OCI-LY7 (cell line): ENCODE measurements around the gene PDE5A. TPM values are rescaled to one million over a fixed set of nuclear protein-coding genes. Genes with fewer than 3 reads are reported as not detected.

ENCODE experiments used
- BruUV-seq: library from RNA; stranded (reverse); fragments of 400-500 nt; replicated peaks from 2 replicates; lab custom pipeline; 2021; lab: Mats Ljungman, UMichigan
- CTCF ChIA-PET: fragments of 300-600 bp; sonication (Branson Sonifier 250); formaldehyde crosslinking; loops from one replicate; lab custom pipeline; 2022; ENCODE audit warnings: antibody characterized with exemption; ENCODE audit not compliant: unreplicated experiment; lab: Charles Lee
- POLR2A ChIA-PET: fragments of 300-600 bp; sonication (Branson Sonifier 250); formaldehyde crosslinking; loops from one replicate; lab custom pipeline; 2022; ENCODE audit warnings: antibody characterized with exemption; lab: Charles Lee
- DNase-seq: peaks from one replicate; pipeline ENCODE4 v3.0.0-alpha.2; 2015; ENCODE audit warnings: low spot score
- H2AFZ ChIP-seq: fragments of 200-600 bp; sonication (generic), shearing (Covaris generic); 2 replicates; pipeline ENCODE4 v1.6.1; 2014; ENCODE audit warnings: mild to moderate bottlenecking, antibody characterized with exemption, low read length, moderate library complexity
- H3K27ac ChIP-seq: fragments of 200-600 bp; sonication (generic); 2 replicates; pipeline ENCODE4 v1.5.1; 2014; ENCODE audit warnings: mixed run types, low read depth, mild to moderate bottlenecking, moderate library complexity, low read length, inconsistent platforms; ENCODE audit not compliant: poor library complexity, severe bottlenecking
- H3K36me3 ChIP-seq: fragments of 200-600 bp; sonication (generic); 2 replicates; pipeline ENCODE4 v1.6.1; 2014; ENCODE audit warnings: mild to moderate bottlenecking, antibody characterized with exemption, low read length, moderate library complexity, mixed read lengths; ENCODE audit not compliant: insufficient read depth
- H3K4me1 ChIP-seq: fragments of 200-600 bp; sonication (generic); 2 replicates; pipeline ENCODE4 v1.5.1; 2014; ENCODE audit warnings: mild to moderate bottlenecking, low read length; ENCODE audit not compliant: insufficient read depth, poor library complexity, severe bottlenecking
- H3K4me2 ChIP-seq: fragments of 200-600 bp; sonication (generic); 2 replicates; pipeline ENCODE4 v1.6.1; 2014; ENCODE audit warnings: mild to moderate bottlenecking, low read length
- H3K4me3 ChIP-seq: fragments of 200-600 bp; sonication (generic); 2 replicates; pipeline ENCODE4 v1.5.1; 2014; ENCODE audit warnings: mild to moderate bottlenecking, low read depth, low read length; ENCODE audit not compliant: poor library complexity, severe bottlenecking
- H3K79me2 ChIP-seq: fragments of 200-600 bp; sonication (generic); 2 replicates; pipeline ENCODE4 v1.6.1; 2016; ENCODE audit warnings: low read depth, mild to moderate bottlenecking, low read length, moderate library complexity, mixed read lengths; ENCODE audit not compliant: insufficient read depth
- H3K9me2 ChIP-seq: fragments of 200-600 bp; sonication (generic); 2 replicates; pipeline ENCODE4 v1.6.1; 2016; ENCODE audit warnings: mild to moderate bottlenecking, low read length, mixed read lengths; ENCODE audit not compliant: insufficient read depth
- H3K9me3 ChIP-seq: fragments of 200-600 bp; sonication (generic); 2 replicates; pipeline ENCODE4 v1.6.1; 2014; ENCODE audit warnings: mild to moderate bottlenecking, mixed run types, low read length, mixed read lengths
- H4K20me1 ChIP-seq: fragments of 200-600 bp; sonication (generic); 2 replicates; pipeline ENCODE4 v1.6.1; 2014; ENCODE audit warnings: mild to moderate bottlenecking, antibody characterized with exemption, low read length, moderate library complexity, mixed read lengths; ENCODE audit not compliant: insufficient read depth
- CTCF ChIP-seq: fragments of 200-600 bp; sonication (generic); conservative IDR thresholded peaks from 2 replicates; pipeline ENCODE4 v1.5.1; 2014; ENCODE audit warnings: mild to moderate bottlenecking, antibody characterized with exemption, low read length, moderate library complexity, mixed read lengths
- EZH2phosphoT487 ChIP-seq: fragments of 200-600 bp; sonication (generic); IDR thresholded peaks from 2 replicates; pipeline ENCODE4 v1.6.1; 2018; ENCODE audit warnings: low read depth, borderline replicate concordance, mild to moderate bottlenecking, mixed run types, antibody characterized with exemption, low read length, moderate library complexity, mixed read lengths
- intact Hi-C: fragments of 100-400 bp; cut with micrococcal nuclease; formaldehyde crosslinking; loops from one replicate; pipeline ENCODE4 v1.10.0; 2022; ENCODE audit not compliant: unreplicated experiment
- total RNA-seq, 2 experiments: library from RNA; depleted of rRNA in 1 of 2; stranded (reverse); fragments of >200 nt in 1 of 2; shearing (Covaris generic) in 1 of 2; gene quantifications; 2 replicates each; pipeline ENCODE4 v1.2.3, GENCODE V29; 2014 to 2022

Gene PDE5A
- total RNA-seq, 2 experiments from 2014 or later = 0.22 to 1.4 TPM

GRCh38 chr4:119615068-119615719 is 13.4 kb downstream of the PDE5A start:
- intact Hi-C loops = no loop called here
- CTCF ChIA-PET = no interaction called here
- POLR2A ChIA-PET = interaction anchor here (0.6 to 0.7 kb wide), 3 partner anchors 118 to 421 kb away, joined by 3 to 5 read pairs (median 4); no protein-coding TSS in a partner anchor

GRCh38 chr4:119604266-119604665 is 24.3 kb downstream of the PDE5A start:
- Histone ChIP-seq H3K36me3 (no peaks in the 10 kb centered on the region), H3K79me2 (no peaks in the 10 kb centered on the region), H3K4me1 (no peaks in the 10 kb centered on the region), H3K9me3 (no peaks in the 10 kb centered on the region), H3K4me2 (no peak overlapping the region), H3K9me2 (no peaks in the 10 kb centered on the region), H4K20me1 (no peaks in the 10 kb centered on the region), H2AFZ (no peak overlapping the region), H3K4me3 (no peak overlapping the region), H3K27ac (no peak overlapping the region)
- DNase-seq = no peak
- POLR2A ChIA-PET = no interaction called here
- intact Hi-C loops = no loop called here
- CTCF ChIA-PET = no interaction called here
- no TSS peak for BruUV-seq
- TF ChIP-seq CTCF (no peak), EZH2phosphoT487 (no peak)

More at GRCh38 chr4:119615068-119615719, 13.4 kb downstream of the PDE5A start:
- no peak for DNase-seq
- H3K36me3 ChIP-seq = no peaks in the 10 kb centered on the region
- H2AFZ ChIP-seq = no peak overlapping the region
- BruUV-seq = no TSS peak
- no peaks in the 10 kb centered on the region for H3K79me2 ChIP-seq
- H3K4me3 ChIP-seq = no peak overlapping the region
- no peaks in the 10 kb centered on the region for H4K20me1 ChIP-seq
- H3K27ac ChIP-seq = no peak overlapping the region
- no peak overlapping the region for H3K4me2 ChIP-seq
- H3K9me3 ChIP-seq = no peaks in the 10 kb centered on the region
- no peaks in the 10 kb centered on the region for H3K4me1 ChIP-seq
- TF ChIP-seq EZH2phosphoT487 (no peak), CTCF (no peak)
- H3K9me2 ChIP-seq = no peaks in the 10 kb centered on the region

GRCh38 chr4:119602366-119602765 is 26.2 kb downstream of the PDE5A start:
- intact Hi-C loops = no loop called here
- no peak overlapping the region for H2AFZ ChIP-seq
- ChIA-PET CTCF (no interaction called here), POLR2A (no interaction called here)
- H4K20me1 ChIP-seq = no peaks in the 10 kb centered on the region
- H3K4me3 ChIP-seq = no peak overlapping the region
- H3K79me2 ChIP-seq = no peaks in the 10 kb centered on the region
- no peak overlapping the region for H3K4me2 ChIP-seq
- TF ChIP-seq CTCF (no peak), EZH2phosphoT487 (no peak)
- no peak overlapping the region for H3K27ac ChIP-seq
- no peaks in the 10 kb centered on the region for H3K36me3 ChIP-seq
- no peaks in the 10 kb centered on the region for H3K9me2 ChIP-seq
- DNase-seq = no peak
- BruUV-seq = no TSS peak
- H3K9me3 ChIP-seq = no peaks in the 10 kb centered on the region
- H3K4me1 ChIP-seq = no peaks in the 10 kb centered on the region
